GM12892 (cell line): ENCODE data around the gene CARM1.

ENCODE experiments used
- DNase-seq: peaks from one replicate; pipeline ENCODE4 v3.0.0; 2011; ENCODE audit not compliant: insufficient read length
- FAIRE-seq: peaks from 2 replicates; lab custom pipeline; 2011; peaks lifted over from hg19 to GRCh38; lab: Jason Lieb, UNC
- POLR2A ChIP-seq: IDR thresholded peaks from 2 replicates; pipeline ENCODE4 v1.6.1; 2011; ENCODE audit warnings: low read depth, low read length, control low read depth
- POLR2AphosphoS5 ChIP-seq: IDR thresholded peaks from 2 replicates; pipeline ENCODE4 v1.6.1; 2011; ENCODE audit warnings: low read depth, low read length, control low read depth
- TAF1 ChIP-seq: IDR thresholded peaks from 2 replicates; pipeline ENCODE4 v1.6.1; 2011; ENCODE audit warnings: low read depth, mild to moderate bottlenecking, control low read depth, low read length, borderline replicate concordance

Gene CARM1

DNA sequence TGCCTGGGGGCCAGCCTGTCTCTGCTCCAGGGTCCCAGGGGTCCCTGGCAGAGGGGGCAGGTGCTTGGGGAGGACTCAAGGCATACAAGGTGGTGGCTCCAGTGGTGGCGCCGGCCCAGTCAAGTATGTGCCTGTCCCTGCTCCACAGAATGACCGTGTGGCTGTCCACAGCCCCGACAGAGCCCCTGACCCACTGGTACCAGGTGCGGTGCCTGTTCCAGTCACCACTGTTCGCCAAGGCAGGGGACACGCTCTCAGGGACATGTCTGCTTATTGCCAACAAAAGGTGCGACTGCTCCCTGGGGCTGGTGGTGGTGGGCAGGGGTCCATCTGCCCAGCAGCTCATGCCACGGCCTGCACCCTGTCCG, 48.9 kb downstream of the CARM1 start:
- FAIRE-seq (no peak), DNase-seq (peak; percentile 1)
- TF ChIP-seq TAF1 (no peak), POLR2AphosphoS5 (no peak), POLR2A (no peak)

DNA sequence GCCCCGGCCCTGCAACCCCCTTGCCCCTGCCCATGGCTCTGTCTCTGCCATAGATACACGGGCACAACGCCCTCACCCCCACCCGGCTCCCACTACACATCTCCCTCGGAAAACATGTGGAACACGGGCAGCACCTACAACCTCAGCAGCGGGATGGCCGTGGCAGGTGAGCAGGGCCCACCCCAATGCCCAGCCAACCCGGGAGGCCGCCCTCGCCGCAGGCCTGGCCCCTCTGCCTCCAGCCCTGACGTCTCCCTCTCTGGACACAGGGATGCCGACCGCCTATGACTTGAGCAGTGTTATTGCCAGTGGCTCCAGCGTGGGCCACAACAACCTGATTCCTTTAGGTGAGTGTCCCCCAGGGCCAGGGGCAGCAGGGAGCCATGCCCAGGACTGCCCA, 49.4 kb downstream of the CARM1 start:
- no peak; the same call in 1 of the 2 replicates for TF ChIP-seq POLR2AphosphoS5
- no peak for TF ChIP-seq TAF1
- TF ChIP-seq POLR2A: no peak
- FAIRE-seq (no peak), DNase-seq (no peak)

DNA sequence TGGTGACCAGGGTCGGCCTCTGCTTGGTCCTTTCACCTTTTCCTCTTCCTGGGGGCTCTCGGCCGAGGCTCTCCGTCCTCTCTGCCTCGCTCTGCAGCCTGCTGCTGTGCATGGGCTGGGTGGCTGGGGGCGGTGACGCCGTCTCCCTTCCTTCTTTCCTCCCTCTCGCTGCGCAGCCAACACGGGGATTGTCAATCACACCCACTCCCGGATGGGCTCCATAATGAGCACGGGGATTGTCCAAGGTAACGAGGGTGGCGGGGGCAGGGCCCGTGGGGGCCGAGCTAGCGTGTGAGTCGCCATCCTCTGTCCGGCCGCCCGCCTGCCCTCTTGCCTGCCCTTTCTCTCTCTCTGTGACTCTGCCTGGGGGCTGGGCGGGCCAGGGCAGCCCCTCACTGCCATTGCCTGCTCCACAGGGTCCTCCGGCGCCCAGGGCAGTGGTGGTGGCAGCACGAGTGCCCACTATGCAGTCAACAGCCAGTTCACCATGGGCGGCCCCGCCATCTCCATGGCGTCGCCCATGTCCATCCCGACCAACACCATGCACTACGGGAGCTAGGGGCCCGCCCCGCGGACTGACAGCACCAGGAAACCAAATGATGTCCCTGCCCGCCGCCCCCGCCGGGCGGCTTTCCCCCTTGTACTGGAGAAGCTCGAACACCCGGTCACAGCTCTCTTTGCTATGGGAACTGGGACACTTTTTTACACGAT, 50.0 kb downstream of the CARM1 start:
- no peak for FAIRE-seq

DNA sequence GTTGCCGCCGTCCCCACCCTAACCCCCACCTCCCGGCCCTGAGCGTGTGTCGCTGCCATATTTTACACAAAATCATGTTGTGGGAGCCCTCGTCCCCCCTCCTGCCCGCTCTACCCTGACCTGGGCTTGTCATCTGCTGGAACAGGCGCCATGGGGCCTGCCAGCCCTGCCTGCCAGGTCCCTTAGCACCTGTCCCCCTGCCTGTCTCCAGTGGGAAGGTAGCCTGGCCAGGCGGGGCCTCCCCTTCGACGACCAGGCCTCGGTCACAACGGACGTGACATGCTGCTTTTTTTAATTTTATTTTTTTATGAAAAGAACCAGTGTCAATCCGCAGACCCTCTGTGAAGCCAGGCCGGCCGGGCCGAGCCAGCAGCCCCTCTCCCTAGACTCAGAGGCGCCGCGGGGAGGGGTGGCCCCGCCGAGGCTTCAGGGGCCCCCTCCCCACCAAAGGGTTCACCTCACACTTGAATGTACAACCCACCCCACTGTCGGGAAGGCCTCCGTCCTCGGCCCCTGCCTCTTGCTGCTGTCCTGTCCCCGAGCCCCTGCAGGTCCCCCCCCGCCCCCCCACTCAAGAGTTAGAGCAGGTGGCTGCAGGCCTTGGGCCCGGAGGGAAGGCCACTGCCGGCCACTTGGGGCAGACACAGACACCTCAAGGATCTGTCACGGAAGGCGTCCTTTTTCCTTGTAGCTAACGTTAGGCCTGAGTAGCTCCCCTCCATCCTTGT, 50.7 kb downstream of the CARM1 start:
- DNase-seq: no peak
- no peak for FAIRE-seq
- TF ChIP-seq POLR2A (no peak), POLR2AphosphoS5 (no peak), TAF1 (no peak)

More for the DNA sequence above, 50.0 kb downstream of the CARM1 start:
- DNase-seq: no peak
- TF ChIP-seq TAF1 (no peak), POLR2A (no peak; the same call in 1 of the 2 replicates), POLR2AphosphoS5 (no peak)

DNA sequence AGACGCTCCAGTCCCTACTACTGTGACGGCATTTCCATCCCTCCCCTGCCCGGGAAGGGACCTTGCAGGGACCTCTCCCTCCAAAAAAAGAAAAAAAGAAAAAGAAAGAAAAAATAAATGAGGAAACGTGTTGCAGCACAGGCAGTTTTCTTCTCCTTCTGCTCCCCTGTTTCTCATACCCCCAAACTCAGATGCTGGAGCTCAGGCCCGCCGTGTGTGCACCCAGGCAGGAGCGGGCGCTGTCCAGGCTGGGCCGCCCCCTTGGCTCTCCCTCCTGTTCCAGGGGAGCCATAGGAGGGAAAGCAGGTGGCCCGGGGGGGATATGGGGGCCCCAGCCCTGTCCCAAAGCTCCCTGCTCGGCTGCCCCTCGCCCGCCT, 51.3 kb downstream of the CARM1 start:
- no peak for TF ChIP-seq POLR2A
- no peak for TF ChIP-seq POLR2AphosphoS5
- no peak for TF ChIP-seq TAF1
- FAIRE-seq (no peak), DNase-seq (no peak)

DNA sequence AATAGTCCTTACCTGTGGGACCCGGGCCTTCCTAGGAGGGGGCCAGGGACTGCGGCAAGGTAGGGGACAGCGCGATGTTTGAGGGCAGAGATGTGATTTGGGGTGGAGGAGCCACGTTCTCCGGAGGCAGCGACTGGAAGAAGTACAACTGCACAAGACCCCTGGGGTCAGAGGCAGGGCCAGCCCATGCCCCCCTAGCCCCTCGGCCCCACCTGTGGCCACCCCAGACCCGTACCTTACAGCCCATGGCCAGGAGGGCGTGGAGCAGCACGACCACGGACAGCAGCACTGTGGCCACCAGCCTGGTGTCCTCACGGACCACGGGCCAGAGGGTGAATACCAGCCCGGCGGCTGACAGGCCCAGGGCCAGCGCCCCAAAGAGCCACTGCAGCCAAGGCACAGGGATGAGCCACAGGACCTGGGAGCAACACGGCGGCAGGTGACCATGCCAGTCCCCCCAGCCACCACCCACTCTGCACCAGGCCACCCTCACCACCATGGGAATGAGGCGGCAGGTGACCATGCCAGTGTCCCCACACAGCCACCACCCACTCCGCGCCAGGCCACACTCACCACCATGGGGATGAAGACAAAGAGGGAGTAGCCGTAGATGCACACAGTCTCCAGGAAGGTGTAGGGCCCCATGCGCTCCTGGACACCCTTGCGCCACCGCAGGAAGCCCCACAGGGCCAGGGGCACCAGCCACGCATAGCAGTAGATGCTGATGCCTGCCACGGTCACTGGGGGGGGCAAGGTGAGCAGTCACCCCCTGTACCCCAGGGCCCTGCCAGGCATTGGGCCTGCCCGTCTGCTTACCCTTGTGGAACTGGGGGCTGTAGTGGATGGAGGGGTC, 52.1 kb downstream of the CARM1 start:
- TF ChIP-seq TAF1 (no peak), POLR2AphosphoS5 (peak; percentile 72; the same call in 1 of the 2 replicates), POLR2A (peak; percentile 13; the same call in 1 of the 2 replicates)
- FAIRE-seq: no peak
- no peak for DNase-seq

DNA sequence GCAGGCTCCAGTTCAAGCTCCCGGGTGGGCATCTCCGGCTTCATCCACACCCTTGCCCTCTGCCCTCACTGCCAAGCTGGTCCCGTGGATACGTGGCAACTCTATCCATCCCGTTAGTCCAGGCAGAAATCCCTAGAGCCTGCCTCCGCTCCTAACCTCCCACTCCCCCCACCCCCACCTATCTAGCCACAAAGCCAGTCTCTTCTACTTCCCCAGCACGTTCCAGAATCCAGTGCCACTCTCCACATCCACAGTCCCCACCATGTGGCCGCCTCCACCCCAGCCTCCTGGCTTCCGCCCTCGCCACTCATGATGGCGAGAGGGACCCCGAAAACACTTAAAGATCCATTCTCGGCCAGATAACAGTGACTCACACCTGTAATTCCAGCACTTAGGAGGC, 53.2 kb downstream of the CARM1 start:
- FAIRE-seq (no peak), DNase-seq (no peak)
- no peak for TF ChIP-seq TAF1
- no peak for TF ChIP-seq POLR2AphosphoS5
- TF ChIP-seq POLR2A: no peak

DNA sequence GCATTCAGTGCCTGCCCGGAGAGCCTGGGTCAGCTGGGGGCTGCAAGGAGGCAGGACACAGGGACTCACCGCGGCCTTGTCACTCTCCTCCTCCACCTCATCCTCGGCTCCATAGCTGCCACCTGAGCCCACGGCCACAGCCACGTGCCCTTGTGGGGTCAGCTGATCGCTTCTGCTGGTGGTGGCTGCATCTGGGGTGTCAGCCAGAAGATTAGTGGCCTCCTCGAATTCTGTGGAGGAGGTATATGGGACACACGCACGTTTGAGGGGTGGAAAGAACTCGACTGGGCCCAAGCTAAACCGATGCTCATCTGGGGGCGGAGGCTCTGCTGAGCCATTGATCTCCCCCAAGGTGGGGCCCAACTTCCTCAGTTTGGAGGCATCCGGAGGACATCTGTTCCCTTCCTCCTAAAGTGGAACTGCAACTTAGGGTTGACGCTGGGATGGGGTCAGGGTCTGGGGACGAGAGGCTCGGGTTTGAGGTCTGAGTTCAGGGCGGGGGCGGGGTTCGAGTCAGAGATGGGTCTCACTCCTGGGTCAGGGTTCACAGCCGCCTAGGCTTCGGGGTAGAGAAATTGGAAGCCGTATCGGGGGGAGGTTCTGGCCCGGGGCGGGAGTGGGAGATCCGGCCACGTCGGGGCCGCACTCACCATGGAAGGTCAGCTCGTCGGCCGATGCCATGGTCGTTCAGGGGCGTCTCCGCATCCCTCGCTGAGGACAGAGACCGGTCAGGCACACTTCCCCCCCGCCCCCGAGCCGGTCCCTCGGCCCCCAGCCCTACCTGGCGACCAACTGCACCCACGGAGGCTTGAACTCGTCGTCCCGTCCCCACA, 56.6 kb downstream of the CARM1 start:
- FAIRE-seq (peak; percentile 9), DNase-seq (no peak)
- no peak for TF ChIP-seq POLR2A
- no peak for TF ChIP-seq POLR2AphosphoS5
- no peak for TF ChIP-seq TAF1

DNA sequence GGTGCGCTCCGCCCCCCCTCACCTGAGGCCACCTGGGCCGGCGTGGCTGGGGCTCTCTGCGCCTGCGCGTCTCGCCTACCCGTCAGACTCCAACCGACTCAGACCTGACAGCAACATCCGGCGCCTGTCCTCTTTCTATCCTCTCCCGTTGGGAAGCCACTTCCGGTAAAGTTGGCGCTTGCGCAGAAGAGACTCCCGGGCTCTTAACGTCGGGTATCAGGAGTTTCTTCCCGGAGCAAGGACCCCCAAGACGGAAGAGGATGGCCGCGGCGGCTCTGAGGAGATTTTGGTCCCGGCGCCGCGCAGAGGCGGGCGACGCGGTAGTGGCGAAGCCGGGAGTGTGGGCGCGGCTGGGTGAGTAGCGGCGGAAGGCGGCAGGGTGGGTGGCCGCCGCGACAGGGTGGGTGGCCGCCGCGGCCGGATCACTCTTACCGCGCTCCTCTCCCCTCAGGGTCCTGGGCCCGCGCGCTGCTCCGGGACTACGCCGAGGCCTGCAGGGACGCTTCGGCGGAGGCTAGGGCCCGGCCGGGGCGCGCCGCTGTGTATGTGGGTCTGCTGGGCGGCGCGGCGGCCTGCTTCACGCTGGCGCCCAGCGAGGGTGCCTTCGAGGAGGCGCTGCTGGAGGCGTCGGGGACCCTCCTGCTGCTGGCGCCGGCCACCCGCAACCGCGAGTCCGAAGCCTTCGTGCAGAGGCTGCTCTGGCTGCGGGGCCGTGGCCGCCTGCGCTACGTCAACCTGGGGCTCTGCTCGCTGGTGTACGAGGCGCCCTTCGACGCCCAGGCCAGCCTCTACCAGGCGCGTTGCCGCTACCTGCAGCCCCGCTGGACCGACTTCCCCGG, 57.4 kb downstream of the CARM1 start, which contains the start of the genes TIMM29 and YIPF2:
Gene TIMM29 (plus strand): TSS at position 249 of the 839 bp plus-strand sequence. CDS start 12 bp downstream, at position 261.
Gene YIPF2 (minus strand): TSS at position 77 of the 839 bp plus-strand sequence. CDS start 229 bp downstream, outside the sequence.
- TF ChIP-seq POLR2A (peak; percentile 61), POLR2AphosphoS5 (no peak; the same call in 1 of the 2 replicates), TAF1 (peak; percentile 66; the same call in 1 of the 2 replicates)
- DNase-seq: peak; percentile 97
- FAIRE-seq: peak; percentile 89
